ENCODE measurements around the gene BANF2. TPM values are rescaled to one million over a fixed set of nuclear protein-coding genes. Genes with fewer than 3 reads are reported as not detected.

Gene BANF2
- total RNA-seq, 1 donor = not detected

GRCh38 chr20:17785007-17785406 lies 85.2 kb downstream of the BANF2 start:
- Histone ChIP-seq H3K79me2 (ENCODE audit: insufficient read depth, low read length) (no peaks in the 10 kb centered on the region), H3K9me3 (ENCODE audit: low read depth, low read length) (no peaks in the 10 kb centered on the region), H3K27me3 (ENCODE audit: insufficient read depth, low read length) (no peaks in the 10 kb centered on the region), H3K36me3 (ENCODE audit: insufficient read depth, low read length) (no peaks in the 10 kb centered on the region), H3K4me1 (ENCODE audit: insufficient read depth, low read length) (peaks cover 8% of the 10 kb centered on the region), H2AFZ (ENCODE audit: low read length) (no peak overlapping the region), H3K27ac (ENCODE audit: low read depth, low read length) (no peak overlapping the region), H3K4me2 (ENCODE audit: insufficient read depth, low read length) (no peak overlapping the region), H3K4me3 (ENCODE audit: insufficient read depth, low read length) (no peak overlapping the region), H4K20me1 (ENCODE audit: insufficient read depth, low read length) (no peaks in the 10 kb centered on the region)
- DNase-seq (ENCODE audit: insufficient read length, low spot score, missing footprints) = no peak
- no peak for TF ChIP-seq CTCF (IDR thresholded peaks at IDR 0.05; ENCODE audit: extremely low read depth, low read depth, low read length)

Other genes starting within 250 kb of the BANF2 start
- gene BFSP1, start 168.6 kb upstream of the BANF2 start, total RNA-seq = 1.8 and 2.9 TPM in 2 replicates
- 627 and 634 TPM in 2 replicates for gene DSTN, start 129.9 kb upstream of the BANF2 start, total RNA-seq
- 122 and 126 TPM in 2 replicates for gene RRBP1, start 17.7 kb upstream of the BANF2 start, total RNA-seq

All from osteoblast (primary cell).